ENCODE measurements around the gene ADRA2B. TPM values are rescaled to one million over a fixed set of nuclear protein-coding genes. Genes with fewer than 3 reads are reported as not detected.

ADRA2B gene
- total and polyA plus RNA-seq, 12 donors, result 0.95 to 12.9 (median 3.3) TPM

- no peak for DNase-seq
- no peak overlapping the region for H3K4me3 ChIP-seq
- no peak overlapping the region for H3K27ac ChIP-seq
- WGBS, 4 donors, result 86 to 90% (median 88%) methylated on average over 11 to 16 of the region's 16 CpGs
- H3K36me3 ChIP-seq (replicated peaks in 1 of 2), result no peaks in the 10 kb centered on the region
- H3K9me3 ChIP-seq (replicated peaks in 1 of 3), result no peaks in the 10 kb centered on the region
- intact Hi-C loops (cut with DNase I), result no loop called here
- TF ChIP-seq POLR2A (IDR thresholded peaks at IDR 0.05), result no peak
- TF ChIP-seq CTCF (IDR thresholded peaks at IDR 0.05), result no peak
- H3K4me1 ChIP-seq (replicated peaks in 1 of 2), result no peaks in the 10 kb centered on the region
- H3K27me3 ChIP-seq, result no peaks in the 10 kb centered on the region
Observed at GRCh38 chr2:96154506-96155380, 38.4 kb upstream of the ADRA2B start.

GRCh38 chr2:96153991-96154431 is 37.6 kb upstream of the ADRA2B start:
- intact Hi-C loops (cut with DNase I), result no loop called here
- no peak for DNase-seq
- H3K36me3 ChIP-seq (replicated peaks in 1 of 2), result no peaks in the 10 kb centered on the region
- no peak overlapping the region for H3K4me3 ChIP-seq
- H3K27me3 ChIP-seq, result no peaks in the 10 kb centered on the region
- no peak overlapping the region for H3K27ac ChIP-seq
- H3K4me1 ChIP-seq (replicated peaks in 1 of 2), result no peaks in the 10 kb centered on the region
- WGBS, 4 donors, result 78 to 91% (median 84%) methylated on average over 2 to 7 of the region's 7 CpGs
- no peak for TF ChIP-seq POLR2A (IDR thresholded peaks at IDR 0.05)
- TF ChIP-seq CTCF (IDR thresholded peaks at IDR 0.05), result no peak
- no peaks in the 10 kb centered on the region for H3K9me3 ChIP-seq (replicated peaks in 1 of 3)

- no peaks in the 10 kb centered on the region for H3K9me3 ChIP-seq (replicated peaks in 1 of 3)
- H3K4me3 ChIP-seq, result no peak overlapping the region
- H3K27ac ChIP-seq, result no peak overlapping the region
- TF ChIP-seq POLR2A (IDR thresholded peaks at IDR 0.05) (no peak), CTCF (IDR thresholded peaks at IDR 0.05) (no peak)
- WGBS, 4 donors, result 83 to 92% (median 90%) methylated on average over 1 to 7 of the region's 7 CpGs
- no peaks in the 10 kb centered on the region for H3K4me1 ChIP-seq (replicated peaks in 1 of 2)
- DNase-seq, result no peak
- no peaks in the 10 kb centered on the region for H3K36me3 ChIP-seq (replicated peaks in 1 of 2)
- H3K27me3 ChIP-seq, result no peaks in the 10 kb centered on the region
- intact Hi-C loops (cut with DNase I), result no loop called here
Observed at GRCh38 chr2:96153291-96153713, 36.9 kb upstream of the ADRA2B start.

GRCh38 chr2:96152304-96153161 is 36.2 kb upstream of the ADRA2B start:
- no peaks in the 10 kb centered on the region for H3K4me1 ChIP-seq (replicated peaks in 1 of 2)
- DNase-seq, result no peak
- no peaks in the 10 kb centered on the region for H3K36me3 ChIP-seq (replicated peaks in 1 of 2)
- no peaks in the 10 kb centered on the region for H3K9me3 ChIP-seq (replicated peaks in 1 of 3)
- no peak overlapping the region for H3K27ac ChIP-seq
- TF ChIP-seq CTCF (IDR thresholded peaks at IDR 0.05), result no peak
- H3K4me3 ChIP-seq, result no peak overlapping the region
- WGBS, 4 donors, result 80 to 86% (median 84%) methylated on average over 11 to 13 of the region's 13 CpGs
- no peaks in the 10 kb centered on the region for H3K27me3 ChIP-seq
- intact Hi-C loops (cut with DNase I), result no loop called here
